Measurements from ENCODE around the gene SART3.

The SART3 gene

DNA sequence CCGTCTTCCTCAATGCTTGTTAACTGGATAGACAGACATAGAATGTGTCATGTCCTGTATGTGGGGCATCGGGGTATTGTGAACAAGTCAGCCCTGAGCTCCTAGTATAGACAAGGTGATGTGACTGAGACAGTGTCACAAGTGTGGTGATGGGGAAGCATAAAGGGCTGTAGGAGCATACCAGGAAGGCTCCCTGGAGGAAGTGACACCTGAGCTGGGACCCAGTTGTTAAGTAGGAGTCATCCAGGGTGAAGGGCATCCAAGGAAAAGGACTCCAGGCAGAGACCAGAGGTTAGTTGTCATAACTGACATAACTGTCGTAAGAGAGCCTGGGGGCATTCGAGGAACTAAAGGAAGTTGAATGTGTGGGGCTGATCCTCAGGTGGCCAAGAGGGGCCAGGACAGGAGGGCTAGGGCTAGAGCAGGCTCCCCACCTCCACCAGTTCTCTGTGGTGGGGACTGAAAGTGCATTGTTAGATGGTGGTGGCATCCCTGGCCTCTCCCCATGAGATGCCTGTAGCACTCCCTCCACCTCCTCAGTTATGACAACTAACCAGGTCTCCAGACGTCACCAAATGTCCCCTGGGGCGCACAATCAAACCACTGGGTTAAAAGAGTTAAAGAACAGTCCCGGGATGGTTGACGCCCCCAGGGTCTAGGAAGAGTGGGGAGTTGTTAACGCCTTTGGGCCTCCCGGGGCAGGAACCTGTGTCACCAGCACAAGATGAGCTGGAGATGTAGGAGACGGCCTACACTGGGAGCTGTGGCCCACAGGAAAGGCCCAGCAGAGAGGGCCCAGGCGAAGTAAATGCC lies 43.5 kb downstream of the SART3 start:
- TF ChIP-seq, protein P1, sequence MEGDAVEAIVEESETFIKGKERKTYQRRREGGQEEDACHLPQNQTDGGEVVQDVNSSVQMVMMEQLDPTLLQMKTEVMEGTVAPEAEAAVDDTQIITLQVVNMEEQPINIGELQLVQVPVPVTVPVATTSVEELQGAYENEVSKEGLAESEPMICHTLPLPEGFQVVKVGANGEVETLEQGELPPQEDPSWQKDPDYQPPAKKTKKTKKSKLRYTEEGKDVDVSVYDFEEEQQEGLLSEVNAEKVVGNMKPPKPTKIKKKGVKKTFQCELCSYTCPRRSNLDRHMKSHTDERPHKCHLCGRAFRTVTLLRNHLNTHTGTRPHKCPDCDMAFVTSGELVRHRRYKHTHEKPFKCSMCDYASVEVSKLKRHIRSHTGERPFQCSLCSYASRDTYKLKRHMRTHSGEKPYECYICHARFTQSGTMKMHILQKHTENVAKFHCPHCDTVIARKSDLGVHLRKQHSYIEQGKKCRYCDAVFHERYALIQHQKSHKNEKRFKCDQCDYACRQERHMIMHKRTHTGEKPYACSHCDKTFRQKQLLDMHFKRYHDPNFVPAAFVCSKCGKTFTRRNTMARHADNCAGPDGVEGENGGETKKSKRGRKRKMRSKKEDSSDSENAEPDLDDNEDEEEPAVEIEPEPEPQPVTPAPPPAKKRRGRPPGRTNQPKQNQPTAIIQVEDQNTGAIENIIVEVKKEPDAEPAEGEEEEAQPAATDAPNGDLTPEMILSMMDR (IDR thresholded peaks at IDR 0.05), result no peak

DNA sequence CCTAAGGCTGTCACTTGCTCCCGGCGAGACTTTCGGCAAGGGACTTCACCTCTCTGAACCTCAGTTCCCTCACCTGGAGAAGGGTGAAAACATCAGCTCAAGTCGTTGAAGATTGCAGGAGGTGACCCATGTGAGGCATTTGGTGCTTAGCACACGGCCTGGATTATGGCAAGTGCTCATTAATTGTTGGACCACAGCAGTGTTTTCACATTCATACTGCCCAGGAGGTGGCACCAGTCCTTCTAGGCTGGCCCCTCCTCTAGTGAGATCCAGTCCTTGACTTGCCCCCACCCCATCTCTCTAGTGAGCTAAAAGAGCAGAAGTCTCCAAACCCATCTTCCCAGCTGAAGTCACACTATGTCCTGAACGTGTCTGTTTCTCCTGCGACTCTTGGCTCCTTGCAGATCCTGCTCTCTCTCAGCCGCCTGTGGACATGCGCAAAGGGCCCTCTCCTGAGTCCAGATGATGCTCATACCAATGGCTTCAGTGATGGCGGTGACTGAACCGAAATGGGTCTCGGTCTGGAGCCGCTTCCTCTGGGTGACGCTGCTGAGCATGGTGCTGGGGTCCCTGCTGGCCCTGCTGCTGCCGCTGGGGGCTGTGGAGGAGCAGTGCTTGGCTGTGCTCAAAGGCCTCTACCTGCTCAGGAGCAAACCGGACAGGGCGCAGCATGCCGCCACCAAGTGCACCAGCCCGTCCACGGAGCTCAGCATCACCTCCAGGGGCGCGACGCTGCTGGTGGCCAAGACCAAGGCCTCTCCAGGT lies 44.3 kb downstream of the SART3 start:
- TF ChIP-seq, protein P1 (IDR thresholded peaks at IDR 0.05), result no peak

DNA sequence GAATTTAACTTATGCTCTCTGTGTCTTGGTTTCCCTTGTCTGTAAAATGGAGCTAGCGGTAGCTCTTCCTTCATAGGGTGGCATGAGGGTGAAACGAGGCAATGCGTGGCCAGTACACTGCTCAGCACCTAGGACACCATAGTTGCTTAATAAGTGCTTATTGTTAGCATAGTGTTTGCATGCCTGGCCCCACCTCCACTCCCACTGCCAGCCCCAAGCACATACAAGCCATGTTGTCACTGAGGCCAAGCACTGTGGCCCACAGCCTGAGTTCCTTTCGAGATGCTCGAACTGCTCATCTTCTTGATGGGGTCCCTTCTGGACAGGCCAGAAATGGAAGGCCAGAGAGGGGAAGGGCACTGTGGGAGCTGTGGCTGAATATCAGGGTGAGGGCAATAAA lies 45.1 kb downstream of the SART3 start:
- TF ChIP-seq, protein P1 (IDR thresholded peaks at IDR 0.05), result no peak

DNA sequence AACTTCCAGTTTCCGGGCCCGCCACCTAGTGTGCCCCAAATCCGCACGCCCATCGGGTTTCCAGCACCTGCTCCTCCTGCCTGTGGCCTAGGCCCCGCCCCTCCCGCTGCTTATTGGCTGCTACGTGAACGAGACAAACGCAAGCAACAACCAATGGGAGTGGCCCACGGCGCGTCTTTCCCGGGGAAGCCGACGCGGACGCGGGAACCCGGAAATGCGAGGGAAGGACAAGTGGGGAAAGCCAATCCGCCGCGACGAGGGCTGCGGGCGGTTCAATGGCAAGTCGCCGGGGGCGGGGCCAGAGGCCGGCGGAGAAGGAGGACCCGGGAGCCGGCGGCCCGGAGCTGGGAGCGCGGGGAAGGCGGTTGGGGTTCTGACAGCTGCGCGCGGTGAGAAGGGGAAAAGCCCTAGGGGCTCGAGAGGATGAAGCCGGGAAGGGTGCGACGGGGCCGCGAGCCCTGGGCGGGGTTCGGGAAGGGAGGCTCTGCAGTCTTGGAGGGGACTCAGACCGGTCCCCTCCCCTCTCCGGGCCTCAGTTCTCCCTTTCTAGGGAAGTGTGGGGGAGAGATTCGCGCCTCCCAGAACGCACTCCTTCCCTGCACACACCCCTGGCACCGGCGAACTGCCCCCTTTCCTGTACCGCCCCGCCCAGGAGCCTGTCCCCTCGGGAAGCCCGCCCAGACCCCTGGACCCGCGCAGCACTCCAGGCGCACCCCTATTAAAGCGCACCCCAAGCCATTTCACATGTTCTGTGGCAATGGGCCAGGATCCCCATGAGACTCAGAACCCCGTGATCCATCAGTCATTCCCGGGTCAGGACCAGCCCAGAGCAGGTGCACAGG lies 45.8 kb downstream of the SART3 start, which contains the start of gene FICD:
TSS of gene FICD (plus strand) at position 305 of the 842 bp plus-strand sequence. CDS start 1,696 bp downstream, outside the sequence.
- TF ChIP-seq, protein P1 (IDR thresholded peaks at IDR 0.05), result no peak

DNA sequence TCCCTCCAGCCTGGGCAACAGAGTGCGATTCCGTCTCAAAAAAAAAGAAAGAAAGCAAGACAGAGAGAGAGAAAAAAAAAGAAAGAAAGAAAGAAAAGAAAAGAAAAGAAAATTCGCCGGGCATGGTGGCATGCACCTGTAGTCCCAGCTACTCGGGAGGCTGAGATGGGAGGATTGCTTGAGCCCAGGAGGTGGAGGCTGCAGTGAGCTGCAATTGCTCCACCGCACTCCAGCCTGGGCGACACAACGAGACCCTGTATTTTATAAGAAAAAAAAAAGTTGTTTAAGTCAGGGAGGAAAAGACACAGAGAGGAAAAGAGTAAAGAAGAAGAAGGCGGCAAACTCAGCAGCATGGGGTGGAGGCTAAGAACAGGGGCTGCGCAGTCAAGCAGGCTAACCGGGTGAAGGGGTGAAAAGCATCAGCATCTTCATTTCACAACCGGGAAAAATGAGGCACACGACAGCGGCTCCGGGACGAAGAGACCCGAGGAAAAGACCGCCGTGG lies 46.5 kb downstream of the SART3 start:
- TF ChIP-seq, protein P1 (IDR thresholded peaks at IDR 0.05), result no peak

DNA sequence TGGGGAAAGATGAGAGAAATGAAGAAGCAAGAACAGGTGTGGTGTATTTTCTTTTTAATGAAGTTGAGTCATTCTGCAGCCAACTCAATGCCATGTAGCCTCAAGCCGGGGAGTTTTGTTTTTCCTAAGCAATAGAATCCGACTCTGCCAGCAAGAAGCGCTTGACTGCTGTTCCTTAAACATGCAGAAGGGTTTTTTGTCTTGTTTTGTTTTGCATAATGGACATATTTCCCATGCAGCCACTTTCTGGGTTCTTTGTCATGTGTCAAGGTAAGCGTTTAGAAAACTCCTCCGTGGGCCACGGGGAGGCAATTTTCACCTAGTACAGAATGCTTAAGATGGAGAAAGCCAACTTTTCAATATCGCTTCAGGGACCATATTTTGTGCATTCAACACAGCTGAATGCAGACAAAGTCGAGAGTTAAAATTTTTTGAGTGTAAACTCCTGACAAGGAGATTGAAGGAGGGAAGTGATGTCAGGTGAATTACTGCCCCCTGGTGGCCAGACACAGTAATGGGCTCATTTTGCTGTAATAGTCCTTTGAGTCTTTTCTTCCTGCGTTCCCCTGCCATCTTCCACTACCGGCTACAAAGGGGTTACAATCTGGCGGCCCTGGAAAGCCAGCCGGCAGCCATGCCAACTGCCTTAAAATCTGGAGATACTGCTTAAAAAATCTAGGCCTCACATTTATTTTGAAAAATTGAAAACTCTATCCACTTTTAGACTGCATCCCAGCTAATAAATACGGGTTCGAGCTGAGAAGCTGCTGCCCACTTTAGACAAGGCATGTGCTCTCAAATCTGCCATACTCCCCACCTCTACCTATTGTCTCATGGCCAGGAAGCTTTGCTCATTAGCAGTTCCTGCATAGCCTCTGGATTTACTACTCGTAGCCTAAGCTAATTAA lies 49.1 kb downstream of the SART3 start:
- TF ChIP-seq, protein P1 (IDR thresholded peaks at IDR 0.05), result peak; percentile 86

All from LNCAP (cell line).